ENCODE results near the gene RECQL. TPM values are rescaled to one million over a fixed set of nuclear protein-coding genes. Genes with fewer than 3 reads are reported as not detected.

The RECQL gene
- total RNA-seq, 6 donors from 2014 or later, result 15.7 to 34.2 (median 28.0) TPM

GRCh38 chr12:21543151-21543550, 41.7 kb upstream of the RECQL start:
- H3K36me3 ChIP-seq, result no peaks in the 10 kb centered on the region
- no peak overlapping the region for H3K27ac ChIP-seq
- H3K27me3 ChIP-seq, result no peaks in the 10 kb centered on the region
- no peaks in the 10 kb centered on the region for H3K4me1 ChIP-seq
- no peak overlapping the region for H3K4me3 ChIP-seq
- ATAC-seq (ENCODE audit: low FRiP score in 2 of 2), result no peak
- no peak for DNase-seq
- H3K9me3 ChIP-seq, result no peaks in the 10 kb centered on the region
- TF ChIP-seq EP300 (IDR thresholded peaks at IDR 0.05) (no peak), POLR2AphosphoS5 (IDR thresholded peaks at IDR 0.05) (no peak), POLR2A (IDR thresholded peaks at IDR 0.05) (no peak)
- TF ChIP-seq, protein P1, sequence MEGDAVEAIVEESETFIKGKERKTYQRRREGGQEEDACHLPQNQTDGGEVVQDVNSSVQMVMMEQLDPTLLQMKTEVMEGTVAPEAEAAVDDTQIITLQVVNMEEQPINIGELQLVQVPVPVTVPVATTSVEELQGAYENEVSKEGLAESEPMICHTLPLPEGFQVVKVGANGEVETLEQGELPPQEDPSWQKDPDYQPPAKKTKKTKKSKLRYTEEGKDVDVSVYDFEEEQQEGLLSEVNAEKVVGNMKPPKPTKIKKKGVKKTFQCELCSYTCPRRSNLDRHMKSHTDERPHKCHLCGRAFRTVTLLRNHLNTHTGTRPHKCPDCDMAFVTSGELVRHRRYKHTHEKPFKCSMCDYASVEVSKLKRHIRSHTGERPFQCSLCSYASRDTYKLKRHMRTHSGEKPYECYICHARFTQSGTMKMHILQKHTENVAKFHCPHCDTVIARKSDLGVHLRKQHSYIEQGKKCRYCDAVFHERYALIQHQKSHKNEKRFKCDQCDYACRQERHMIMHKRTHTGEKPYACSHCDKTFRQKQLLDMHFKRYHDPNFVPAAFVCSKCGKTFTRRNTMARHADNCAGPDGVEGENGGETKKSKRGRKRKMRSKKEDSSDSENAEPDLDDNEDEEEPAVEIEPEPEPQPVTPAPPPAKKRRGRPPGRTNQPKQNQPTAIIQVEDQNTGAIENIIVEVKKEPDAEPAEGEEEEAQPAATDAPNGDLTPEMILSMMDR (IDR thresholded peaks at IDR 0.05), result no peak

DNA sequence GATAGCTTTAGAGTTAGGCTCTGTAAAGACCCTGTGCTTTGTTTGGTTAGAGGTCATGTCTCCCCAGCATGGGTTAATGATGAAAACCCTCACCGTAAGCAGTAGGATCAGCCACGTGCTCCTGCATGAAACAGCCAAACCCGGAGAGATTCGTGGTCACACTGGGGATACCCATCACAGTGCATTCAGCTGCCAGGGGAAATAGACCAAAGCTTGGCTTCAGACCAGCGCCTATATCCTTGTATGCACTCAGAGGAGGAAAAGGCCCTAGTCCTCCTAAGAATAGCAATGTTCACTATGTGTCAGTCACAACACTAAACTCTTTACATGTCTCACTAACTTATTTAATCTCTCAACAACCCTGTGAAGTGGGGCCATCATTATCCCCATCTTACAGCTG, 41.0 kb upstream of the RECQL start:
- H3K27me3 ChIP-seq, result no peaks in the 10 kb centered on the region
- H3K9me3 ChIP-seq, result no peaks in the 10 kb centered on the region
- no peak overlapping the region for H3K27ac ChIP-seq
- no peaks in the 10 kb centered on the region for H3K4me1 ChIP-seq
- ATAC-seq (ENCODE audit: low FRiP score in 2 of 2) (no peak), DNase-seq (no peak)
- 62 to 64% methylated on average over 5 of the region's 5 CpGs for WGBS, 2 donors
- H3K4me3 ChIP-seq, result no peak overlapping the region
- no peaks in the 10 kb centered on the region for H3K36me3 ChIP-seq
- TF ChIP-seq, protein P1 (IDR thresholded peaks at IDR 0.05), result no peak
- no peak for TF ChIP-seq POLR2A (IDR thresholded peaks at IDR 0.05)
- TF ChIP-seq EP300 (IDR thresholded peaks at IDR 0.05), result no peak
- TF ChIP-seq POLR2AphosphoS5 (IDR thresholded peaks at IDR 0.05), result no peak

DNA sequence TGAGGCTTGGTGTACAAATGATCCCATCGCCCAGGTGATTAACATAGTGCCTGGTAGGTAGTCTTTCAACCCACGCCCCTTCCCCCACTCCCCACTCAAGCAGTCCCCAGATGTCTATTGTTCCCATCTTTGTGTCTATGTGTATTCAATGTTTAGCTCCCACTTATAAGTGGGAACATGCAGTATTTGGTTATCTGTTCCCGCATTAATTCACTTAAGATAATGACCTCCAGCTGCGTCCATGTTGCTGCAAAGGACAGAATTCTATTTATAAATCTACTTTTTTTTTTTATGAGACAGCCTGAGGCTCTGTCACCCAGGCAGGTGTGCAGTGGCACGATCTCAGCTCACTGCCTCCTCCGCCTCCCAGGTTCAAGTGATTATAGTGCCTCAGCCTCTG, 40.3 kb upstream of the RECQL start:
- ATAC-seq (ENCODE audit: low FRiP score in 2 of 2), result no peak
- no peak for DNase-seq
- H3K36me3 ChIP-seq, result no peaks in the 10 kb centered on the region
- no peaks in the 10 kb centered on the region for H3K9me3 ChIP-seq
- H3K4me3 ChIP-seq, result no peak overlapping the region
- WGBS, 2 donors, result 89 to 94% methylated on average over 6 of the region's 6 CpGs
- no peaks in the 10 kb centered on the region for H3K27me3 ChIP-seq
- H3K27ac ChIP-seq, result no peak overlapping the region
- TF ChIP-seq EP300 (IDR thresholded peaks at IDR 0.05) (no peak), POLR2AphosphoS5 (IDR thresholded peaks at IDR 0.05) (no peak), POLR2A (IDR thresholded peaks at IDR 0.05) (no peak)
- TF ChIP-seq, protein P1 (IDR thresholded peaks at IDR 0.05), result no peak
- H3K4me1 ChIP-seq, result no peaks in the 10 kb centered on the region

GRCh38 chr12:21539797-21540196, 38.4 kb upstream of the RECQL start:
- Histone ChIP-seq H3K4me1 (no peaks in the 10 kb centered on the region), H3K4me3 (no peak overlapping the region), H3K36me3 (no peaks in the 10 kb centered on the region), H3K27me3 (no peaks in the 10 kb centered on the region), H3K9me3 (no peaks in the 10 kb centered on the region), H3K27ac (no peak overlapping the region)
- ATAC-seq (ENCODE audit: low FRiP score in 2 of 2), result no peak
- DNase-seq, result no peak
- TF ChIP-seq EP300 (IDR thresholded peaks at IDR 0.05) (no peak), POLR2AphosphoS5 (IDR thresholded peaks at IDR 0.05) (no peak), POLR2A (IDR thresholded peaks at IDR 0.05) (no peak)
- TF ChIP-seq, protein P1 (IDR thresholded peaks at IDR 0.05), result no peak

GRCh38 chr12:21538061-21538653, 36.7 kb upstream of the RECQL start:
- Histone ChIP-seq H3K27me3 (no peaks in the 10 kb centered on the region), H3K4me3 (no peak overlapping the region), H3K9me3 (no peaks in the 10 kb centered on the region), H3K4me1 (no peaks in the 10 kb centered on the region), H3K27ac (no peak overlapping the region), H3K36me3 (no peaks in the 10 kb centered on the region)
- 87 to 90% methylated on average over 4 to 5 of the region's 5 CpGs for WGBS, 2 donors
- ATAC-seq (ENCODE audit: low FRiP score in 2 of 2), result no peak
- no peak for DNase-seq
- no peak for TF ChIP-seq POLR2AphosphoS5 (IDR thresholded peaks at IDR 0.05)
- TF ChIP-seq EP300 (IDR thresholded peaks at IDR 0.05), result no peak
- TF ChIP-seq, protein P1 (IDR thresholded peaks at IDR 0.05), result no peak
- TF ChIP-seq POLR2A (IDR thresholded peaks at IDR 0.05), result no peak
